ENCODE results near the gene SACS. TPM values are rescaled to one million over a fixed set of nuclear protein-coding genes. Genes with fewer than 3 reads are reported as not detected.
A peak's percentile ranks its signal among the peaks of the same experiment; 100 is the strongest.

SACS gene
- total and polyA plus RNA-seq, 2 donors (not counting 1 experiment from before 2014, with no cell fraction given): 6.8 to 21.4 TPM

DNA sequence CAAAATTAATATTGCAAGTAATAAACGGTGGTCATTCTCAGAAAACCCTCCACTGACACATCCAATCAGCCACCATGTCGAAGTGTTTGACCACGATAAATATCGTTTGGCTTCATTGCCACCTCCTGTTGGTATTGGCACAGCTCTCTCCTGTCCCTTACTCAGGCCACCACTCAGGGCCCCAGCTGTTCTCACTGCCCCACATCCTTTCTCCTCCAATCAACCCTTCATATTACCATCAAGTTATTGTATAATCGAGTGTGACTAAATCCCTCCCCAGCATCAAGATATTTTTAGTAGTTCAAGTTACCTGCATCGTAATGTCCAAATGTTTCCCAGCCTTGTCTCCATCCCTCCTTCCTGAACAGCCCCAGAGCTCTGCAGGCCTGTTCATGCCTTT lies 50.4 kb downstream of the SACS start:
- peaks cover 39 to 40% of the 10 kb centered on the region in 2 donors for H3K4me1 ChIP-seq (ENCODE audit: control insufficient read depth in 2 of 2, insufficient read depth in 2 of 2, low read length in 2 of 2)
- peaks cover 4% of the 10 kb centered on the region for H3K27me3 Mint-ChIP-seq
- no peaks in the 10 kb centered on the region for H4K20me1 ChIP-seq (ENCODE audit: control insufficient read depth, insufficient read depth, low read length, poor library complexity, severe bottlenecking)
- peaks cover 0 to 9% (median 0%) of the 10 kb centered on the region in 3 donors for H3K9me3 ChIP-seq (ENCODE audit: control extremely low read depth in 1 of 3, control insufficient read depth in 2 of 3, insufficient read depth in 1 of 3, low read length in 2 of 3)
- ATAC-seq (ENCODE audit: low read depth) (no peak), DNase-seq (no peak)
- peak overlapping the region; percentile 23 for H3K4me3 Mint-ChIP-seq
- no peaks in the 10 kb centered on the region for H3K79me2 ChIP-seq (ENCODE audit: control insufficient read depth, insufficient read depth, low read length)
- POLR2A ChIA-PET: no interaction called here
- peak overlapping the region; percentile 44 for H3K4me2 ChIP-seq (replicated peaks; ENCODE audit: low read depth, low read length, poor library complexity, severe bottlenecking)
- no peak for TF ChIP-seq EZH2 (IDR thresholded peaks at IDR 0.05; ENCODE audit: borderline replicate concordance, insufficient read depth, low read depth, low read length, poor library complexity, severe bottlenecking)
- TF ChIP-seq, protein P1, sequence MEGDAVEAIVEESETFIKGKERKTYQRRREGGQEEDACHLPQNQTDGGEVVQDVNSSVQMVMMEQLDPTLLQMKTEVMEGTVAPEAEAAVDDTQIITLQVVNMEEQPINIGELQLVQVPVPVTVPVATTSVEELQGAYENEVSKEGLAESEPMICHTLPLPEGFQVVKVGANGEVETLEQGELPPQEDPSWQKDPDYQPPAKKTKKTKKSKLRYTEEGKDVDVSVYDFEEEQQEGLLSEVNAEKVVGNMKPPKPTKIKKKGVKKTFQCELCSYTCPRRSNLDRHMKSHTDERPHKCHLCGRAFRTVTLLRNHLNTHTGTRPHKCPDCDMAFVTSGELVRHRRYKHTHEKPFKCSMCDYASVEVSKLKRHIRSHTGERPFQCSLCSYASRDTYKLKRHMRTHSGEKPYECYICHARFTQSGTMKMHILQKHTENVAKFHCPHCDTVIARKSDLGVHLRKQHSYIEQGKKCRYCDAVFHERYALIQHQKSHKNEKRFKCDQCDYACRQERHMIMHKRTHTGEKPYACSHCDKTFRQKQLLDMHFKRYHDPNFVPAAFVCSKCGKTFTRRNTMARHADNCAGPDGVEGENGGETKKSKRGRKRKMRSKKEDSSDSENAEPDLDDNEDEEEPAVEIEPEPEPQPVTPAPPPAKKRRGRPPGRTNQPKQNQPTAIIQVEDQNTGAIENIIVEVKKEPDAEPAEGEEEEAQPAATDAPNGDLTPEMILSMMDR (IDR thresholded peaks at IDR 0.05): no peak
- WGBS (ENCODE audit: insufficient coverage): 94% methylated on average over 6 of the region's 6 CpGs
- no peaks in the 10 kb centered on the region for H3K36me3 ChIP-seq (replicated peaks in 1 of 2; ENCODE audit: control extremely low read depth in 1 of 2, control insufficient read depth in 1 of 2, extremely low read depth in 1 of 2, insufficient read depth in 2 of 2, low read length in 1 of 2)
- peak overlapping the region in 1 of 2 donors; percentile 68 for H3K27ac ChIP-seq (ENCODE audit: low read length in 2 of 2)
- no peak overlapping the region for H2AFZ ChIP-seq (ENCODE audit: insufficient read depth, low read depth, low read length, poor library complexity, severe bottlenecking)
- no peaks in the 10 kb centered on the region for H3K9me3 Mint-ChIP-seq (ENCODE audit: insufficient read depth)
- no peak overlapping the region for H3K9ac ChIP-seq (ENCODE audit: low read length)
- intact Hi-C loops (cut with micrococcal nuclease): no loop called here
- H3K4me1 Mint-ChIP-seq: peaks cover 39% of the 10 kb centered on the region
- H3K27ac Mint-ChIP-seq: peak overlapping the region; percentile 66
- CTCF ChIA-PET: interaction anchor here (0.7 to 1.3 kb wide), 3 partner anchors 24 to 521 kb away, joined by 3 read pairs; no protein-coding TSS in a partner anchor
- H3K27me3 ChIP-seq (replicated peaks in 1 of 4; ENCODE audit: control extremely low read depth in 1 of 4, control insufficient read depth in 3 of 4, insufficient read depth in 4 of 4, low read length in 3 of 4): peaks cover 0 to 4% (median 0%) of the 10 kb centered on the region in 4 experiments
- no peak overlapping the region for H3K4me3 ChIP-seq (ENCODE audit: control extremely low read depth in 1 of 5, extremely low read depth in 1 of 5, insufficient read depth in 1 of 5, low read depth in 2 of 5, low read length in 4 of 5)

DNA sequence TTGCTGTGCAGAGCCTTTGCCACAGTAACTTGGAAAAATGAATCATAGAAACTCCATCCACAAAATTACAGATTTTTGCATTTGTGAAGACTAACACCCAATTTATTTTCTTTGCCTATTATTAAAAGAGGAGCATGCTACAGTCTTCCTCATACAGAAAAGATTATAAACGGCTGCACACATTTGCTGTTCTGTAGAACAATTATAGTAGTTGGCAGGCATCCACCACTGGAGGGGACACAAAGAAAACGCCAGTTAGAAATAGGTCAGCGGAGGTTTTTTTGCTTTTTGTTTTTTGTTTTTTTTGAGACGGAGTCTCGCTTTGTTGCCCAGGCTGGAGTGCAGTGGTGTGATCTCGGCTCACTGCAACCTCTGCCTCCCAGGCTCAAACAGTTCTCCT lies 51.6 kb downstream of the SACS start:
- H3K9ac ChIP-seq (ENCODE audit: low read length): no peak overlapping the region
- ATAC-seq (ENCODE audit: low read depth) (no peak), DNase-seq (no peak)
- Mint-ChIP-seq H3K27ac (no peak overlapping the region), H3K4me1 (peaks cover 51% of the 10 kb centered on the region), H3K4me3 (no peak overlapping the region), H3K27me3 (no peaks in the 10 kb centered on the region), H3K9me3 (ENCODE audit: insufficient read depth) (no peaks in the 10 kb centered on the region)
- peaks cover 0 to 4% (median 0%) of the 10 kb centered on the region in 4 experiments for H3K27me3 ChIP-seq (replicated peaks in 1 of 4; ENCODE audit: control extremely low read depth in 1 of 4, control insufficient read depth in 3 of 4, insufficient read depth in 4 of 4, low read length in 3 of 4)
- H3K4me3 ChIP-seq (ENCODE audit: control extremely low read depth in 1 of 5, extremely low read depth in 1 of 5, insufficient read depth in 1 of 5, low read depth in 2 of 5, low read length in 4 of 5): no peak overlapping the region
- no peak overlapping the region for H3K27ac ChIP-seq (ENCODE audit: low read length in 2 of 2)
- no peaks in the 10 kb centered on the region for H3K36me3 ChIP-seq (replicated peaks in 1 of 2; ENCODE audit: control extremely low read depth in 1 of 2, control insufficient read depth in 1 of 2, extremely low read depth in 1 of 2, insufficient read depth in 2 of 2, low read length in 1 of 2)
- peaks cover 0 to 12% (median 0%) of the 10 kb centered on the region in 3 donors for H3K9me3 ChIP-seq (ENCODE audit: control extremely low read depth in 1 of 3, control insufficient read depth in 2 of 3, insufficient read depth in 1 of 3, low read length in 2 of 3)
- no peak overlapping the region for H2AFZ ChIP-seq (ENCODE audit: insufficient read depth, low read depth, low read length, poor library complexity, severe bottlenecking)
- no peak overlapping the region for H3K4me2 ChIP-seq (replicated peaks; ENCODE audit: low read depth, low read length, poor library complexity, severe bottlenecking)
- no peak for TF ChIP-seq EZH2 (IDR thresholded peaks at IDR 0.05; ENCODE audit: borderline replicate concordance, insufficient read depth, low read depth, low read length, poor library complexity, severe bottlenecking)
- TF ChIP-seq, protein P1 (IDR thresholded peaks at IDR 0.05): no peak
- ChIA-PET CTCF (no interaction called here), POLR2A (no interaction called here)
- H3K79me2 ChIP-seq (ENCODE audit: control insufficient read depth, insufficient read depth, low read length): no peaks in the 10 kb centered on the region
- peaks cover 52% of the 10 kb centered on the region in 2 donors for H3K4me1 ChIP-seq (ENCODE audit: control insufficient read depth in 2 of 2, insufficient read depth in 2 of 2, low read length in 2 of 2)
- H4K20me1 ChIP-seq (ENCODE audit: control insufficient read depth, insufficient read depth, low read length, poor library complexity, severe bottlenecking): no peaks in the 10 kb centered on the region
- WGBS (ENCODE audit: insufficient coverage): no CpG with 5 or more reads among the region's 6 CpGs
- intact Hi-C loops (cut with micrococcal nuclease): no loop called here
